Naive thymus-derived CD4-positive, alpha-beta T cell (primary cell): Measurements from ENCODE around the gene PCDHA10. TPM values are rescaled to one million over a fixed set of nuclear protein-coding genes. Genes with fewer than 3 reads are reported as not detected.
"Not testable (repeated sequence)": the region's sequence is repeated elsewhere in the genome, so short reads cannot be mapped to it uniquely, and the experiment has no call there.

Experiments
- ATAC-seq: fragments of 150-1000 bp; cut with Tn5 transposase; 2 replicates; pipeline ENCODE4 v1.10.0; 2021; ENCODE audit warnings: mild to moderate bottlenecking, moderate library complexity
- CTCF ChIA-PET: fragments of 350-600 bp; sonication (Branson Sonifier 250); formaldehyde crosslinking; loops from one replicate; lab custom pipeline; 2021; ENCODE audit warnings: antibody characterized with exemption; lab: Charles Lee
- POLR2A ChIA-PET: fragments of 350-600 bp; sonication (Branson Sonifier 250); formaldehyde crosslinking; loops from one replicate; lab custom pipeline; 2021; ENCODE audit warnings: antibody characterized with exemption, inconsistent platforms; lab: Charles Lee
- DNase-seq, 9 donors: peaks; one replicate each; pipeline versions ENCODE4 v3.0.0 to v3.0.0-alpha.2; 2020 to 2022; ENCODE audit warnings: mixed read lengths in 1 of 9
- H3K27ac ChIP-seq: one replicate; pipeline ENCODE4 v1.7.0; 2013; ENCODE audit warnings: mild to moderate bottlenecking, low read depth, low read length, moderate library complexity
- H3K27me3 ChIP-seq, 2 donors: one replicate each; pipeline ENCODE4 v1.7.0; 2013; ENCODE audit warnings: low read length in 2 of 2, mild to moderate bottlenecking in 2 of 2, moderate library complexity in 2 of 2; ENCODE audit not compliant: control insufficient read depth in 2 of 2, insufficient read depth in 2 of 2
- H3K36me3 ChIP-seq, 3 experiments: 1 replicate in 2 of 3; 2 replicates in 1 of 3; pipeline ENCODE4 v1.7.0; 2013; ENCODE audit warnings: low read length in 3 of 3, mild to moderate bottlenecking in 3 of 3, moderate library complexity in 1 of 3; ENCODE audit not compliant: insufficient read depth in 3 of 3, control insufficient read depth in 2 of 3
- H3K4me1 ChIP-seq, 2 donors: one replicate each; pipeline ENCODE4 v1.7.0; 2013; ENCODE audit warnings: low read length in 2 of 2, mild to moderate bottlenecking in 2 of 2, moderate library complexity in 1 of 2; ENCODE audit not compliant: control insufficient read depth in 2 of 2, insufficient read depth in 2 of 2
- H3K4me3 ChIP-seq: 2 replicates; pipeline ENCODE4 v1.7.0; 2013; ENCODE audit warnings: mild to moderate bottlenecking, low read length
- H3K9me3 ChIP-seq, 3 experiments: 1 replicate in 2 of 3; 2 replicates in 1 of 3; pipeline ENCODE4 v1.7.0; 2013; ENCODE audit warnings: low read length in 3 of 3; ENCODE audit not compliant: control insufficient read depth in 2 of 3
- H3K27ac Mint-ChIP-seq, 9 donors: one replicate each; pipeline ENCODE4 v1.8.0; 2020 to 2022; ENCODE audit warnings: mixed read lengths in 9 of 9, mild to moderate bottlenecking in 8 of 9, moderate library complexity in 5 of 9, inconsistent platforms in 2 of 9
- H3K27me3 Mint-ChIP-seq, 5 donors: one replicate each; pipeline ENCODE4 v1.8.0; 2021 to 2022; ENCODE audit warnings: mixed read lengths in 5 of 5, mild to moderate bottlenecking in 1 of 5
- H3K36me3 Mint-ChIP-seq, 5 donors: one replicate each; pipeline ENCODE4 v1.8.0; 2020 to 2022; ENCODE audit warnings: mixed read lengths in 5 of 5, mild to moderate bottlenecking in 3 of 5, inconsistent platforms in 1 of 5
- H3K4me1 Mint-ChIP-seq, 7 donors: one replicate each; pipeline ENCODE4 v1.8.0; 2020 to 2022; ENCODE audit warnings: mixed read lengths in 7 of 7, mild to moderate bottlenecking in 3 of 7, inconsistent platforms in 1 of 7
- H3K4me3 Mint-ChIP-seq, 10 donors: one replicate each; pipeline ENCODE4 v1.8.0; 2020 to 2022; ENCODE audit warnings: mild to moderate bottlenecking in 10 of 10, mixed read lengths in 10 of 10, moderate library complexity in 6 of 10, inconsistent platforms in 2 of 10
- H3K9me3 Mint-ChIP-seq, 11 donors: one replicate each; pipeline ENCODE4 v1.8.0; 2020 to 2022; ENCODE audit warnings: mixed read lengths in 11 of 11, mild to moderate bottlenecking in 4 of 11, inconsistent platforms in 1 of 11, moderate library complexity in 1 of 11
- intact Hi-C, 2 donors: fragments of 100-400 bp; cut with micrococcal nuclease; formaldehyde crosslinking; loops; one replicate each; pipeline ENCODE4 v1.15.1; 2023
- polyA plus RNA-seq, 2 donors: library from polyadenylated mRNA; unstranded; fragments of 300-500 nt; fragmentation: Illumina TruSeq; gene quantifications; one replicate each; pipeline ENCODE4 v1.2.3, GENCODE V29; 2021
- total RNA-seq, 6 experiments: library from RNA in 5 of 6; stranded (reverse) in 5 of 6; gene quantifications; 1 replicate in 5 of 6; 2 replicates in 1 of 6; pipeline ENCODE4 v1.2.3 and lab custom pipeline; 2021 to 2026

PCDHA10 gene
- total RNA-seq (not detected), polyA plus RNA-seq (not detected), total RNA-seq (lab: John Stamatoyannopoulos, UW) (not detected)

- H3K9me3 Mint-ChIP-seq, result peaks cover 0 to 62% (median 18%) of the 10 kb centered on the region in 11 donors
Observed at GRCh38 chr5:140855772-140856674, at the start of gene PCDHA10. TSS of gene PCDHA10 (plus strand) at chr5:140855897. CDS start at chr5:140856049, 152 bp downstream.

GRCh38 chr5:140806834-140807775, 48.6 kb upstream of the PCDHA10 start, which contains the start of gene PCDHA4:
TSS of gene PCDHA4 (plus strand) at chr5:140807068.
- peaks cover 0 to 26% (median 11%) of the 10 kb centered on the region in 5 donors for H3K36me3 Mint-ChIP-seq
- DNase-seq, result no peak
- Histone ChIP-seq H3K4me1 (no peaks in the 10 kb centered on the region), H3K4me3 (no peak within 1 kb of the TSS), H3K27me3 (peaks cover 0 to 5% of the 10 kb centered on the region in 2 donors), H3K36me3 (no peaks in the 10 kb centered on the region), H3K9me3 (peaks cover 0 to 53% (median 4%) of the 10 kb centered on the region in 3 experiments), H3K27ac (no peak within 1 kb of the TSS)
- ChIA-PET POLR2A (no interaction called here), CTCF (no interaction called here)
- H3K9me3 Mint-ChIP-seq, result peaks cover 9 to 92% (median 45%) of the 10 kb centered on the region in 11 donors
- H3K4me3 Mint-ChIP-seq, result peak within 1 kb of the TSS in 1 of 10 donors; percentile 8
- intact Hi-C loops, result no loop called here
- ATAC-seq, result no peak
- H3K4me1 Mint-ChIP-seq, result no peaks in the 10 kb centered on the region
- peaks cover 0 to 58% (median 44%) of the 10 kb centered on the region in 5 donors for H3K27me3 Mint-ChIP-seq
- H3K27ac Mint-ChIP-seq, result no peak within 1 kb of the TSS

More at GRCh38 chr5:140855772-140856674, at the start of gene PCDHA10:
- no peak within 1 kb of the TSS for H3K27ac Mint-ChIP-seq
- ChIA-PET POLR2A (no interaction called here), CTCF (no interaction called here)
- no peaks in the 10 kb centered on the region for H3K27me3 ChIP-seq
- no peaks in the 10 kb centered on the region for H3K4me1 Mint-ChIP-seq
- ATAC-seq, result no peak
- peaks cover 0 to 27% (median 0%) of the 10 kb centered on the region in 3 experiments for H3K9me3 ChIP-seq
- peak within 1 kb of the TSS in 1 of 10 donors; percentile 3 for H3K4me3 Mint-ChIP-seq
- no peak for DNase-seq
- H3K36me3 ChIP-seq, result no peaks in the 10 kb centered on the region
- peaks cover 0 to 22% (median 11%) of the 10 kb centered on the region in 5 donors for H3K36me3 Mint-ChIP-seq
- no peaks in the 10 kb centered on the region for H3K4me1 ChIP-seq
- H3K27ac ChIP-seq, result no peak within 1 kb of the TSS
- peaks cover 0 to 48% (median 36%) of the 10 kb centered on the region in 5 donors for H3K27me3 Mint-ChIP-seq
- no peak within 1 kb of the TSS for H3K4me3 ChIP-seq
- intact Hi-C loops, result no loop called here

- H3K9me3 Mint-ChIP-seq, result peaks cover 9 to 92% (median 49%) of the 10 kb centered on the region in 11 donors
- H3K27me3 Mint-ChIP-seq, result peaks cover 0 to 64% (median 41%) of the 10 kb centered on the region in 5 donors
- H3K4me3 Mint-ChIP-seq, H3K27me3 ChIP-seq, H3K4me1 Mint-ChIP-seq, intact Hi-C loops, CTCF ChIA-PET, H3K27ac ChIP-seq, ATAC-seq, POLR2A ChIA-PET, H3K27ac Mint-ChIP-seq, H3K4me3 ChIP-seq, DNase-seq, H3K36me3 ChIP-seq, H3K4me1 ChIP-seq: not testable (repeated sequence)
- H3K36me3 Mint-ChIP-seq, result peaks cover 0 to 31% (median 13%) of the 10 kb centered on the region in 5 donors
- peaks cover 0 to 41% (median 4%) of the 10 kb centered on the region in 3 experiments for H3K9me3 ChIP-seq
Observed at GRCh38 chr5:140808241-140808888, 47.3 kb upstream of the PCDHA10 start.

- CTCF ChIA-PET, result no interaction called here
- peaks cover 0 to 59% (median 36%) of the 10 kb centered on the region in 5 donors for H3K27me3 Mint-ChIP-seq
- ATAC-seq (no peak), DNase-seq (no peak)
- H3K27ac ChIP-seq, result no peak overlapping the region
- intact Hi-C loops, result no loop called here
- peaks cover 0 to 26% (median 9%) of the 10 kb centered on the region in 5 donors for H3K36me3 Mint-ChIP-seq
- H3K9me3 ChIP-seq, result peaks cover 0 to 41% (median 1%) of the 10 kb centered on the region in 3 experiments
- no peaks in the 10 kb centered on the region for H3K36me3 ChIP-seq
- no peak overlapping the region for H3K4me3 ChIP-seq
- H3K9me3 Mint-ChIP-seq, result peaks cover 8 to 91% (median 44%) of the 10 kb centered on the region in 11 donors
- H3K4me1 ChIP-seq, result no peaks in the 10 kb centered on the region
- POLR2A ChIA-PET, result no interaction called here
- H3K4me1 Mint-ChIP-seq, result no peaks in the 10 kb centered on the region
- peaks cover 0 to 5% of the 10 kb centered on the region in 2 donors for H3K27me3 ChIP-seq
- H3K4me3 Mint-ChIP-seq, result no peak overlapping the region
- H3K27ac Mint-ChIP-seq, result no peak overlapping the region
Observed at GRCh38 chr5:140808889-140809291, 46.8 kb upstream of the PCDHA10 start.

- Mint-ChIP-seq H3K27me3 (peaks cover 0 to 47% (median 31%) of the 10 kb centered on the region in 5 donors), H3K4me1 (no peaks in the 10 kb centered on the region), H3K27ac (no peak within 1 kb of the TSS), H3K36me3 (peaks cover 0 to 8% (median 0%) of the 10 kb centered on the region in 5 donors), H3K4me3 (no peak within 1 kb of the TSS), H3K9me3 (peaks cover 3 to 77% (median 19%) of the 10 kb centered on the region in 11 donors)
- Histone ChIP-seq H3K4me3 (no peak within 1 kb of the TSS), H3K36me3 (no peaks in the 10 kb centered on the region), H3K4me1 (no peaks in the 10 kb centered on the region), H3K27ac (no peak within 1 kb of the TSS), H3K27me3 (peaks cover 0 to 4% of the 10 kb centered on the region in 2 donors), H3K9me3 (peaks cover 0 to 18% (median 0%) of the 10 kb centered on the region in 3 experiments)
- DNase-seq, result peak in 1 of 9 donors; percentile 20
- ChIA-PET POLR2A (no interaction called here), CTCF (no interaction called here)
- ATAC-seq, result no peak
- intact Hi-C loops, result no loop called here
Observed at GRCh38 chr5:140821375-140822280, 34.1 kb upstream of the PCDHA10 start, which contains the start of gene PCDHA5. TSS of gene PCDHA5 (plus strand) at chr5:140821613.
